Left ventricle myocardium superior (tissue), 1 donor: ENCODE results near the gene ADAT3. TPM values are rescaled to one million over a fixed set of nuclear protein-coding genes. Genes with fewer than 3 reads are reported as not detected.

Experiments
- ATAC-seq: fragments of 200-7000 bp; cut with Tn5 transposase; one replicate; pipeline ENCODE4 v1.9.1; 2020; ENCODE audit warnings: mild to moderate bottlenecking, moderate library complexity
- DNase-seq: peaks from one replicate; pipeline ENCODE4 v3.0.0-alpha.2; 2020
- intact Hi-C: fragments of 100-400 bp; cut with micrococcal nuclease; formaldehyde crosslinking; loops from one replicate; pipeline ENCODE4 v1.11.0; 2022
- total RNA-seq: library from RNA; stranded (reverse); fragmentation: NEBNext Ultra II Directional; extraction: Animal tissue kit (Norgen Biotek cat#: 25700); gene quantifications from one replicate; pipeline ENCODE4 v1.2.1, GENCODE V29; 2021
- donor health status: DM: no; HTN: yes; CAD: no; lungs with severe emphysema.

Gene ADAT3
- total RNA-seq, 1 donor from 2014 or later: 2.0 TPM

DNA sequence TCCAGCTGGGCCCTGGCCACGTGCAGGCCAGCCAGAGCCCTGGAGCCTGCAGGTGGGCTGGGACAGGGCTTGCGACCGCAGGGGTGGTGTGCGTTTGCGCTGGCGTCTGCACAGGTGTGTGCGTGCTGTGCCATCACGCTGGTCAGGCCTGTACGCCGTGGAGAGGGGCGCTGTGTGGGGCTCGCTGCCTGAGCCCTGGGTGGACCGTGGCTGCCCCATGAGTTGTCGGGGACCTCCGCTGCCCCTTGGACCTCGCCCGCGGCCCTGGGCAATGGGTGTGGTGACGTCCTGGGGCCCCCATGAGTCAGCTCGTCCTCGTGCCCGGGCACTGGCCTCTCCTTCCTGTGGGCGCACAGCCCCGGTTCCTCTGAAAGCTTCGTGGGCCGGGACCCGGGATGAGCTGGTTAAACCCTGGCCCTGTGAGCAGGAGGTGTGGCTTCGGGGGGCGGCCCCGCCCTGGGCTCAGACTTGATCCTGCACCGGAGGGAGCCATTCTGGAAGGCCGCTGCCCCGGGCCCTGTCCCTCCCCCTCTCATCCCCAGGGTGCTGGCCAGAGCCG is 42.5 kb downstream of the ADAT3 start:
- intact Hi-C loops: no loop called here
- ATAC-seq (no peak), DNase-seq (no peak)

- ATAC-seq (no peak), DNase-seq (no peak)
- intact Hi-C loops: no loop called here
Measured at GRCh38 chr19:1949304-1950101, 44.3 kb downstream of the ADAT3 start.

GRCh38 chr19:1950640-1951039 is 45.4 kb downstream of the ADAT3 start:
- no peak for DNase-seq
- no peak for ATAC-seq
- intact Hi-C loops: no loop called here

GRCh38 chr19:1952635-1953034 is 47.4 kb downstream of the ADAT3 start:
- intact Hi-C loops: no loop called here
- no peak for DNase-seq
- ATAC-seq: no peak

DNA sequence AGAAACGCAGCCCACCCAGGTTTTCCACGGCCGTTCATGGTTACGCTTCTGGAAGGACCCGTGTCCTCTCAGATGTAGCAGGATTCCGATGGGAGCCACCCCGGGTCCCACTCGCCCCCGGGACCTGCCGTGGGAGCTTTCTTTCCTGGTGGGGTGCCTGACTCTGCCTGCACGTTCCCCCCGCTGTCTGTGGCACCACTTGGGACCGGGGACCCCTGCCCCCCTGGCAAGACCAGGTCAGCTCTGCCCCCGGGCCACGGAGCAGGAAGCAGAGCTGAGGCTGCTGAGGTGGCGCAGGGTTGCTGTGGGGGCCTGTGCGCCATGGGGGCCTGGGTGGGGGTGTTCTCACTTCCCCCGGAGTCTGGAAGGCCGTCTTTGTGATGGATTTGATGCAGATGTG is 47.8 kb downstream of the ADAT3 start:
- no peak for DNase-seq
- ATAC-seq: no peak
- intact Hi-C loops: no loop called here

DNA sequence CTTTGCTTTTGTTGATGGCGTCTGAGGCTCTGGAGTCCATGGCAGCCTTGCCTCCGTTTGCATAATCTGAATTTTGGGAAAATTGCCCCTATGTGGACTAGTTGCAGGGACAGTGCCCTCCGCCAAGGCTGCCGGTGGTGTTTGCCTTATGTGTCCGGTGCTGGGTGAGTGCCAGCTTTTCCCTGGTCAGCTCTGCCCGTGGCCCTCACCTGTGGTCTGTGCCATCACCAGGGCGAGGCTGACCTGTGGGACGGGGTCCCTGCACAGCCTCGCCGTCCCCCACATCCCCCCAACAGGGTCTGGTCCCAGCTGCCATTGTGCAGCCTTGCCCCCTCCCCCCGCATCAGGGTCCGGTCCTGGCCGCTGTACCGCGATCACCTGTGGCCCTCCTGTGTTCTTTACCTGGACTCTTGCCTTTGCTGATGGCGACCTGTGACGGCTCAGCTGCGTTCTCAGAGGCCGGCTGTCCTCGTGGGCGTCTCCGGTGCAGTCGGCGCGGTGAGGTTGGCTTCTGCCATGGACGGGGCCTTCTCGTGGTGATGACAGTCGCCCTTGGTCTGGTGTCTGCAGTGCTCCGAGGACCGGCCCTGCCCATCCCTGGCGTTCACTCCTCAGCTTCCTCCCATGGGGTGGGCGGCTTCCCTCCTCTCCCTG is 48.4 kb downstream of the ADAT3 start:
- intact Hi-C loops: no loop called here
- DNase-seq (no peak), ATAC-seq (no peak)

DNA sequence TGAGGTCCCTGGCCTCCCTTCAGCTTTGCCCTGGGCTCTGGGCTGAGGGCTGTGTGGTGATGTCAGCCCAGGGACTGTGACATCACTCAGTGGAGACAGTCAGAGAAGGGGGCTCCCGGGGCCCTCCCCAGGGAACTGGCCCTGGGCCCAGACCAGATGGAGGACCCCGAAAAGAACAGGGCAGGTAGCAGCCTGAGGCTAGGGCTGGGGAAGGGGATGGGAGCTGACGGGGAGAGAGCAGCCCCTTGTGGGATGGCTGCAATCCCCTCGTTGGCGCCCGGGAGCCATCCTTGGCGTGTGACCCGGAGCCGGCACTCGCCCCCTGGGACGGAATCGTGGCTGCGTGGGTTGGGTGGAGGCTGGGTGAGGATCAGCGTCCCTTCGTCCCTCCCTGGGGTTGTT is 49.3 kb downstream of the ADAT3 start:
- intact Hi-C loops: no loop called here
- DNase-seq: no peak
- no peak for ATAC-seq

- DNase-seq (no peak), ATAC-seq (no peak)
- intact Hi-C loops: no loop called here
Measured at GRCh38 chr19:1955171-1956121, 50.2 kb downstream of the ADAT3 start.

DNA sequence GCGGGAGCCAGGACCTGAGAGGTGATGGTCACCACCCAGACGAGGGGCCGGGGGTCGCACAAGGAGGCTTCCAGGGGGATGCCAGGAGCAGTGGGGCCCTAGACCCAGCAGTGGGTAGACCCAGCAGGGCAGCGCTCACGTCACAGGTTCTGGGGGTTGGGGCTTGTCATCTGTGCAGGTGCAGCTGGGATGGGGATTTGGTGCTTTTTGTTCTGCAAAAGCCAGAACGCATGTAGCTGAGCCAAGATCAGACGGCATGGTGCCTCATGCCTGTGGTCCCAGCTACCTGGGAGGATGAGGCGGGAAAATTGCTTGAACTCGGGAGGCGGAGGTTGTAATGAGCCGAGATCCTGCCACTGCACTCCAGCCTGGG is 50.9 kb downstream of the ADAT3 start:
- intact Hi-C loops: no loop called here
- no peak for DNase-seq
- no peak for ATAC-seq

DNA sequence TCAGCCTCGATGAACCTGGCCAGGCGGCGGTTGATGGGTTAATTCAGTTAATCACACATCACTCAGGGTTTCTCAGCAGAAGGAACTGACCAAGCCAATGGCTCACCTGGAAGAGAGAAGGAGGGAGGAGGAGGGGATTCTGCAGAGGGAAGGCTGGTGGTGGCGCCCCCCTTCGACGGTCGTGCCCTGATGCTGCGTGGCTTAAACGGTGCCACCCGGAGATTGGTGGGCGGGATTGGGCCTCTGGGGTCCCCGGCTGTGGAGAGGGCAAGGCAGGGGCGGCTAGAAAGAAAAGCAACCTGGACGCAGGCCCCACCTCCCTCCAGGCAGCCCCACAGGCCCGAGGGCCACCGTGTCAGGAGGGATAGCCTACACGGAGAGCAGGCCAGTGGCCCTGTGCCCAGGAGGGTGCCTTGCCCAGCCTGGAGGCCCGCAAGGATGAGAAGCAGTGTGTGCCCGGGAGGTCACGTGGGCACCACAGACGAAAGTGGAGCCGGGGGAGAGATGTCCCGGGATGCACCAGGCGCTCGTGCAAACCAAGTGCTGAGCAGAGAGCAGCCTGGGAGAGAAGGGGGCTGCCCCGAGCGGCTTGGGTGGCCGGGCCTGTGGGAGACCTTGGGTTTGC is 51.8 kb downstream of the ADAT3 start:
- intact Hi-C loops: no loop called here
- peak; percentile 62 for DNase-seq
- ATAC-seq: peak; percentile 71

DNA sequence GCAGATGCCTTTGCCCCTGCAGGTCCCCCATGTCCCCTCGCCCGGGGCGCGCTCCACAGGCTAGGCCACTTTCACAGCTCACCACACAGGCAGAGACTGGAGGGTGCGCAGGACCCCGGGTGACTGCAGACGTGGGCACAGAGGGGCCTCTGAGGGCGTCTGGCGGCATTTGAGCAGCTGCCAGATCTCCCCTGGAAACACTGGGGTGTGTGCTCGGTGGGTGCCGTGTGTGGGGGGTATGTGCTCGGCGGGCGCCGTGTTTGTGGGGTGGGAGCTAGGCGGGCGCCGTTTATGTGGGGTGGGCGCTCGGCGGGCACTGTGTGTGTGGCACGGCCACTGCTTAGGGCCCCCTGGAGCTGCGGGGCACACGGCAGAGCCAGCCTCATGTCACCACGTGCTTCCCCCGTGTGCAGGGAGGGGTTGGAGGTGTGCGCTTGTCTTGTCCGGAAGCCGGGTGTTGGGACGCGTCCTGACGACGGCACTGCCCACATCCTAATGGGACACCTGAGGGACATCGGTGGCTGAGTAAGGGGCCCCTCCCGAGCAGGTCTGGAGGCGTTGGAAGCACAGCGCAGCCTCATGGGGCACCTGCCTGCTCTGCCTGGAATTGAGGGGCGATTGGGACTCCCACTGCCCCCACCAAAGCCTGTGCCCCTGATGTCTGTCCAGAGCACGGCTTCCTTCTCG is 52.5 kb downstream of the ADAT3 start:
- ATAC-seq (no peak), DNase-seq (no peak)
- intact Hi-C loops: no loop called here

GRCh38 chr19:1959928-1960589 is 54.9 kb downstream of the ADAT3 start:
- no peak for ATAC-seq
- intact Hi-C loops: no loop called here

DNA sequence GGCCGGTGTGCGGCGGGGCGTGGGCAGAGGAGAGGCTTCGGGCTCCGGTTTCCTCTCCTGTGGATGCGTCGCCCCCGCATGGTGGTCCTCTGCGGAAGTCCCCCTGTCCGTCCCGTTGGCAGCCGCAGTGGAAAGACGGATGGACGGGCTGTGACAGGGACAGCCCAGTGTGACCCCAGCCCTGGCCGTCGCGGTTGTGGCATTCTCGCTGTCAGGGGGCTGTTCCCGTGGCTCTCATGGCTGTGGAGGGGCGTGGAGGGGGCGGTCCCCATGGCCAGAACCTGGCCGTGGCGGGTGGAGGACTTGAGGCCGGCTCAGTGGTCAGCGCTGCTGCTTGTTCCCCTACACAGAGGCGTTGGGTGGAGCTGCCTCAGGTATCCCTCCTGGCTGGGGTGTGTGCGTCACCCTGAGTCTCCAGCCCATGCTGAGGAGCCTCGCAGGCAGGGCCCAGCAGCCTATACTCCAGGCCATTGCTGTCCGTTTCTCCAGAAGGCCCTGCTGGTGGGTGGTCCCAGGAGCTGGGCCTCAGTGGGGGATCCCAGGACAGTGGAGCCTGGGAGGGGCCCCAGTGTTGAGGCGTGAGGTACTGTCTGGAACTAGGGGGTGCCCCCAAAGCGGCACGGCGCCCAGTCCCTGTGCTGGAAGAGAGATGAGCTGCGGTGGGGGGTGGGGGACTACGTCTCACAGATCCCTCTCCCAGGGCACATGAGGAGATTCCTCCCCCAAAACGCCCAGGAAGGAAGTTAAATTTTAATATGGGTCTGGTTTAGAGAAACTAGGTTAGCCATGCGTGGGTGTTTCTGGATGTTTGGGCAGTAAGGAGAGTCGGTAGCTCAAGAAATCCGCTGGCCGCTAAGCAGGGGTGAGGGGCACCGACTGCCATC is 56.0 kb downstream of the ADAT3 start:
- no peak for ATAC-seq
- no peak for DNase-seq
- intact Hi-C loops: no loop called here

More at GRCh38 chr19:1959928-1960589, 54.9 kb downstream of the ADAT3 start:
- no peak for DNase-seq

- intact Hi-C loops: no loop called here
- ATAC-seq (no peak), DNase-seq (no peak)
Measured at GRCh38 chr19:1962674-1963073, 57.5 kb downstream of the ADAT3 start.
